ENCODE results near the gene RPH3AL. TPM values are rescaled to one million over a fixed set of nuclear protein-coding genes. Genes with fewer than 3 reads are reported as not detected.

RPH3AL gene
- total RNA-seq, 2 experiments from 2014 or later: 3.2 to 4.6 TPM

DNA sequence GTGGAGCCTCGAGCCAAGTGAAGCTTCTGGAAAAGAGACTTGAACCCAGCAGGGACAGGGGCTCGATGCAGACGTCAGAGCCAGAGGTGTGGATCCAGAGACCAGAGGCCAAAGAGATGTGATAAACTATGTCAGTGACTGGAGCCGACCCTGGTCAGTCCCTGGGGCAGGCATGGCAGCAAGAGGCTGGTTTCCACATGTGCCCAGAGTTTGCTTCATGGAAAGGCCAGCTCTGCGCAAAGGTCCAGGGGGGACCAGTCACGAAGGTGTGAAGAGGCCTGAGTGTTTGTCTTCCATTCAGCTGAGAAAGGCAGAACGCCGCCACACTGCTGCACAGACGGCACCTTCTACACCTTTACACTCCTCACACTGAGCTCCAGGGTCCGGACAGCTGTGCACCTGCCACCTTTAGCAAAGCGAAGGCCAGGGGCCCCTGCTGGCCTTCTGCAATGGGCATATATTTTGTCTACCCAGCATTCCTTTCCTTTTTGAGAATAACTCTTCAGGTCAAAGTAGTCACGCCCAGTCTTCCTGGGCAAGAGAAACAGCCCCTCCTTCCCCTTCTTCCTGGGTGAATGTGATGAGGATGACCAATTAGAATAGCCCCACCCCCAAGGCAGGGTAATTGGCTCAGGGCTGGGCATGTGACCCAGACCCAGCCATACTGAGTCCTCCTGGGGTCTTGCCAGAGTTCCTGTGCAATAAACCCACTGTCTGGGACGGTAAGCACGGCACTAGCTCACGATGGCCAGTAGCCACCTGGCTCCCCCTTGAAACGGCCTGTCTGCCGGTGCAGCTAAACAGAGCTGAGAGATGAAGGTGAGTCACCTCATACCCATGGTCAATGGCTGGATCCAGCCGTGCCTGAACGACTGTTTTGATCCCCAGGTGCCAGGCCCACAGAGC, 2.3 kb upstream of the RPH3AL start:
- DNase-seq: no peak
- Mint-ChIP-seq H3K4me3 (no peak overlapping the region), H3K27me3 (no peaks in the 10 kb centered on the region), H3K9me3 (peaks cover 19% of the 10 kb centered on the region), H3K4me1 (no peaks in the 10 kb centered on the region), H3K36me3 (ENCODE audit: low read depth) (peaks cover 4% of the 10 kb centered on the region), H3K27ac (no peak overlapping the region)
- CTCF ChIA-PET: no interaction called here
- POLR2A ChIA-PET: no interaction called here

DNA sequence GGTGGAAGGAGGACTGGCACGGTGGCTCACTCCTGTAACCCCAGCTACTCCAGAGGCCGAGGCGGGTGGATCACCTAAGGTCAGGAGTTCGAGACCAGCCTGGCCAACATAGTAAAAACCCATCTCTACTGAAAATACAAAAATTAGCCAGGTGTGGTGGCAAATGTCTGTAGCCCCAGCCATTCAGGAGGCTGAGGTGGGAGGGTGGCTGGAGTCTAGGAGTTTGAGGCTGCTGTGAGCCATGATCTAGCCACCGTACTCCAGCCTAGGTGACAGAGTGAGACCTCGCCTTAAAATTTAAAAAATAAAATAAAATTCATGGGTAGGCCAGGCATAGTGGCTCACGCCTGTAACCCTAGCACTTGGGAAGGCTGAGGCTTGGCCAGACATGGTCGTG, 1.2 kb upstream of the RPH3AL start:
- ChIA-PET POLR2A (no interaction called here), CTCF (no interaction called here)
- Mint-ChIP-seq H3K36me3 (ENCODE audit: low read depth) (peaks cover 4% of the 10 kb centered on the region), H3K4me1 (no peaks in the 10 kb centered on the region), H3K4me3 (no peak overlapping the region), H3K27me3 (no peaks in the 10 kb centered on the region), H3K9me3 (peaks cover 19% of the 10 kb centered on the region), H3K27ac (no peak overlapping the region)
- DNase-seq: no peak

DNA sequence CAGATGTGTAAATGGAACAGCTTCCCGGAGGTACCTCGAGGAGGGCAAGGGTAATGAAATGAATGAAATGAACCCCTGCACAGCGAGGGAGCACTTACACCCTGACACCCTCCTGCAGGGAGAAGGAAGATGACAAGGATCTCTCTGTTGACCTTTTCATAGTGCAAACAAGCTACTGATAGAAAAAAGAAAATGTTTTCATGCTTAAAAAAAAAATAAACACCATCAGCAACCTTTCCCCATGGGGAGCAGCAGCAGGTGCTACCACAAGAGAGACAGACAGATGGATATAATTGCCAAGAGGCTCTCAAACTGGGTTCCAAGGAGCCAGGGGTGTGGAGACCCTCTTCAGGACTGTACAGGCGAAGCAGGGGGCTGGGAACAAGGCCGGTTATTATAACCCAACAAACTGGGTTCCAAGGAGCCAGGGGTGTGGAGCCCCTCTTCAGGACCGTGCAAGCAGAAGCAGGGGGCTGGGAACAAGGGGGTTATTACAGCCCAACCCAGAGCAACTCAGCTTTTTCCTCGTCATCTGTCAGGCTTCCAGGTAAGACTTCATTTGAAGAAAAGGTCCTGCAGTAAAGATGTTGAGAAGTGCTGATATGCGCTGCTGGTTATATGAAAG, 718 bp upstream of the RPH3AL start:
- Mint-ChIP-seq H3K9me3 (peaks cover 19% of the 10 kb centered on the region), H3K36me3 (ENCODE audit: low read depth) (peaks cover 4% of the 10 kb centered on the region), H3K27ac (no peak overlapping the region), H3K4me3 (no peak overlapping the region), H3K27me3 (no peaks in the 10 kb centered on the region), H3K4me1 (no peaks in the 10 kb centered on the region)
- no peak for DNase-seq
- ChIA-PET POLR2A (no interaction called here), CTCF (no interaction called here)

DNA sequence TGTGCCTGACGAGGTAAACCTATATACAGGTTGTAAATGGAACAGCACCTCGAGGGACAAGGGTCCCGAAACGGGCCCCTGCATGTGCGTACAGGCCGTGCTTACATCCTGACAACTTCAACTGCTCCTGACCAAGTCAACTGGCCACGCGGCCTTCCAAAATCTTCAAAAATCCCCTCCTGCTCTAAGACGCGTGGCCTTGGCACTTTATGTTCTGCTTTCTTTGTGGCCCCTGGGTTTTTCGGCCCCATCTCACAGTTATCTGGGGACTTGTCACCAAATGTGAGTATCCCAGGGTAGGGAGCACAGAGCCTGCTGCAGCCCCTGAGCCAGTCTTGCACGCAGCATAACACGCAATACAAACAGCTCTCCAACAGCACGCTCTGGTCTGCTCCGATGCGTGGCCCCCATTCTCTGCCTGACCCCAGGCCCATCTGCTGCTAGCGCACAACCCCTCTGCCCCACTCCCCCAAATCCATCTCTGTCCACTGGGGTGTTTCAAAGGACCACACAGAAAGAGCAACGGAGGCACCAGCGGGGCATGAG, 659 bp downstream of the RPH3AL start:
- Mint-ChIP-seq H3K4me3 (no peak overlapping the region), H3K4me1 (no peaks in the 10 kb centered on the region), H3K9me3 (peaks cover 10% of the 10 kb centered on the region), H3K36me3 (ENCODE audit: low read depth) (peaks cover 4% of the 10 kb centered on the region), H3K27me3 (no peaks in the 10 kb centered on the region), H3K27ac (no peak overlapping the region)
- no peak for DNase-seq
- POLR2A ChIA-PET: no interaction called here
- CTCF ChIA-PET: no interaction called here

DNA sequence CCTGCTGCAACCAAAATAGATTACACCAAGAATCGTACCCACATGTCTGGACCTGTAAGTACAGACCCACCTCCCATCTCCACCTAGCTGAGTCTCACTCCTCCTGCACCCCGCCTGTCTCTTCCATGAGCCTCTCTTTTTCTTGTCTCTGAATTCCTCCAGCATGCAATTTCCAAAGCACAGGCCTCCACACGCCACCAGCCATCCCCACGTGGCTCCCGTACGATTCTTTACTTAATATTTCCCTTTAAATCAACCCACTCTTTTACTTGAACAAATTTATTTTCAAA, 1.2 kb downstream of the RPH3AL start:
- H3K4me1 Mint-ChIP-seq: no peaks in the 10 kb centered on the region
- H3K36me3 Mint-ChIP-seq (ENCODE audit: low read depth): peaks cover under 1% of the 10 kb centered on the region
- ChIA-PET POLR2A (no interaction called here), CTCF (no interaction called here)
- no peak overlapping the region for H3K4me3 Mint-ChIP-seq
- DNase-seq: no peak
- H3K27me3 Mint-ChIP-seq: no peaks in the 10 kb centered on the region
- peaks cover 4% of the 10 kb centered on the region for H3K9me3 Mint-ChIP-seq
- H3K27ac Mint-ChIP-seq: no peak overlapping the region

DNA sequence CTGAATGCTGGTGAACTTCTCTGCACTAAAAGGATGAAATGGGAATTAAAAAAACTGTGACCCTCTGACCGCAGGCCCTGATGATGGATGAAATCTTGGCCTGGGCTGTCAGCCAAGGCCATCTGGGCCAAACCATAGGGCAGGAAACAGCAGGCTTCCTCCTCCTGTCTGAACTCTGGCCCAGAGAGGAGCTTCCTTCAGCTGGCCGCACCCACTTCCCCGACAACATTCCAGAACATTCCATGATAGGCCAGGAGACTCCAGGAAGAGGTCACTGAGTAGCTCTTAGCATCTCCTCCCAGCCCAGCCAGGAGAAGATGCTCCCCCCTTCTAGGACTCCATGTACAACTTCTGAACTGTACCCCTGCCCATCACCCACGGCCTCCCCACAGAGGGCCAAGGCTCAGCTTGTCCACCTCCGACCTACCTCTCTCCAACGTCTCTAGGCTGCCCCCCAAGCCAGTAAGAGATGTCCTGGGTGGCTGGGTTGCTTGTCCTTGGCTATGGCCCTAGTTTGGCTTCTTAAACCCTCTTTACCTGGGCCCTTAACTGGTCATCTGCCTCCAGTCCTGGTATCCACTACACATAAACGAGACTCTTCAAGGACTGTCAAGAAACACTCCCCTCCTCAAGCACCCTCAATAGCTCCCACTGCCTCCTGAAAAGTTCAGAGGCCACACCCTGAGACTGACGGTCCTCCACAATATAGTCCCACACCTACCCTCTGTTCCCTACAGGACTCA, 1.7 kb downstream of the RPH3AL start:
- DNase-seq: no peak
- peaks cover 3% of the 10 kb centered on the region for H3K9me3 Mint-ChIP-seq
- CTCF ChIA-PET: no interaction called here

DNA sequence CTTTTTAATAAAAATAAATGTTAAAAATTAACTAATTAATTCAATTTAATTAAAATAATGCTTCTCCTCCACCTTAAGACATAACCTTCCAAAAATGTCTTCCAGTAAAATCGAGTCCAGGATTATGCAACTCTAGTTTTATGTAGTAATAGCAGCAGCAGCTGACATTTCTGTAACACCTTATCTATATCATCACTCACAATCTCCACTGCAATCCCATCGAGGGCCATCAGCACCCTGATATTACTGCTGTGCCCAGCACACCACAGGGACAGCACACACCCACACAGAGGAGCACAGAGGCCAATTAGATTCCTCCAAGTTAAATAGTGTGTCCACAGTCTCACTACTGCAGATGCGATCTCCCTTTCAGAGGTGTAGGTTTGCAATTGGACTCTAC, 2.9 kb downstream of the RPH3AL start:
- Mint-ChIP-seq H3K27me3 (no peaks in the 10 kb centered on the region), H3K27ac (no peak overlapping the region), H3K4me1 (no peaks in the 10 kb centered on the region), H3K36me3 (ENCODE audit: low read depth) (no peaks in the 10 kb centered on the region), H3K4me3 (no peak overlapping the region), H3K9me3 (no peaks in the 10 kb centered on the region)
- no peak for DNase-seq
- CTCF ChIA-PET: no interaction called here
- POLR2A ChIA-PET: no interaction called here

More for the DNA sequence above, 1.7 kb downstream of the RPH3AL start:
- POLR2A ChIA-PET: no interaction called here
- Mint-ChIP-seq H3K36me3 (ENCODE audit: low read depth) (no peaks in the 10 kb centered on the region), H3K27ac (no peak overlapping the region), H3K4me3 (no peak overlapping the region), H3K27me3 (no peaks in the 10 kb centered on the region), H3K4me1 (no peaks in the 10 kb centered on the region)

DNA sequence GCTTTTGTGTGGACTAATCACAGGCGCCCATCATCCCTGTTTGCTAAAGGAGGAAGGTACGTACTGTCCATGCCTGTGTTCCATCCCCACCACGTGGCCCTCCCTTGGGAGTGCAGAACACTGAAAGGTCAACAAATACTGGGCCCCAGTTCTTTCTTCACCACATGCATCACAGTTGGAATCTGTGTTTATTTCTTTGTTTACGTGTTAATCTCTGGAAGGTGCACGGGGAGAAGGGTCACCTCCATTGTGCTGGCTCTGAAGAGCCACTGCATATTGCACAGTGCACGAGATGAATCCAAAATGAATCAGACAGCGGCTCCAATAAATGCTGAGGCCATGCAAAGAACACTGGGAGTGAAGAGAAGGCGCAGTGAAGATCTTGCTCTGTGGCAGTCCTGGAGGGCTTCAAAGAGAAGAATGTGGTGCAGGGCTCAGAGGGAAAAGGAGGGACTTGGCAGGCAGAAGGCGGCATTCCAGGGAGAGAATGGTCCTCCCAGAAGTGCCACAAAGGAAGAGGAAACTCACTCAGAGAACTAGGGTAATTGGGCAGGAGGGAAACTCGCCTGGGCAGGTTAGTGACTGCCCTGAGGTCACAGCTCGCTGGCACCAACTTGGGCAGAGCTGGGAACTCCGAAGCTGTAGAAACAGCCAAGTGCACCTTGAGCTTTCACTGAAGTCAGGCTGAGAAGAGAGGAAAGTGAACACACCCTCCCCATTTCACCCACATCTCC, 3.7 kb downstream of the RPH3AL start:
- H3K9me3 Mint-ChIP-seq: peaks cover 8% of the 10 kb centered on the region
- ChIA-PET POLR2A (no interaction called here), CTCF (no interaction called here)
- no peak overlapping the region for H3K4me3 Mint-ChIP-seq
- H3K27ac Mint-ChIP-seq: no peak overlapping the region
- H3K4me1 Mint-ChIP-seq: no peaks in the 10 kb centered on the region
- DNase-seq: no peak
- H3K27me3 Mint-ChIP-seq: no peaks in the 10 kb centered on the region
- no peaks in the 10 kb centered on the region for H3K36me3 Mint-ChIP-seq (ENCODE audit: low read depth)

DNA sequence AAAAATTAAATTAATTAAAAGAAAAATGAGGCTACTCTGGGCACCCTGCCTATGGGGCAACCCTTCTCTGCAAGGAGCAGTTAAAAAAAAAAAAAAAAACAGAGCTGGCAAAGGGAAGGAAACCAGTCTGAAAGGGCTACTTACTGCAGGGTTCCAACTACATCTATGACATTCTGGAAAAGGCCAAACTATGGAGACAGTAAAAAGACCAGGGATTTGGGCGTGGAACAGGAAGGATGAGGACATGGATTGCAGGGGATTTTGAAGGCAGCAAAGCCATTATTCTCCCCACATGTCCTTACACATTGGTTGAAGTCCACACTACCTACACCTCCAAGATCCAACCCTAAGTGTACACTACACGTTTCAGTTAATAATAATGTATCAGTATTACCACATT, 4.6 kb downstream of the RPH3AL start:
- H3K27ac Mint-ChIP-seq: no peak overlapping the region
- ChIA-PET CTCF (interaction anchor here (0.6 kb wide), 1 partner anchor 598 kb away, joined by 3 read pairs; no protein-coding TSS in a partner anchor), POLR2A (no interaction called here)
- no peaks in the 10 kb centered on the region for H3K4me1 Mint-ChIP-seq
- H3K9me3 Mint-ChIP-seq: peaks cover 9% of the 10 kb centered on the region
- no peaks in the 10 kb centered on the region for H3K27me3 Mint-ChIP-seq
- H3K36me3 Mint-ChIP-seq (ENCODE audit: low read depth): no peaks in the 10 kb centered on the region
- no peak overlapping the region for H3K4me3 Mint-ChIP-seq
- no peak for DNase-seq

DNA sequence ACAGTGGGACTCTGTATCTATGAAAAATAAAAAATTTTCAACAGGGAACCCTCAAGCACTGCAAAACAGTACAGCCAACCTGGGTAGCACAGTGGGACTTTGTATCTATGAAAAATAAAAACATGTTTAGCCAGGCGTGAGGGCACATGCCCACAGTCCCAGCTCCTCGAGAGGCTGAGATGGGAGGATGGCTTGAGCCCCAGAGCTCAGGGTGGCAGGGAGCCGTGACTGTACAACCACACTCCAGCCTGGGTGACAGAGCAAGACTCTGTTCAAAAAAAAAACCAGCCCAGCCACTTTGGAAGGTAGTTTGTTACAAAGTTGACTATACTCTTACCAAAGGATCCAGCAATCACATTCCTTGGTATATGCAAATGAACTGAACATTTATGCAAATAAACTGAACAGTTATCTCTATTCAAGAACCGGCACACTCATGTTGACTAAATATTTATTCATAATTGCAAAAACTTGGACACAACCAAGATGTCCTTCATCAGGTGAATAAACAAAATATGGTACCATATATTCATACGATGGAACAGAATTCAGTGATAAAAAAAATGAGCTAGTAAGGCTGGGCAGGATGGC, 5.2 kb downstream of the RPH3AL start:
- ChIA-PET POLR2A (no interaction called here), CTCF (interaction anchor here (0.6 kb wide), 1 partner anchor 598 kb away, joined by 3 read pairs; no protein-coding TSS in a partner anchor)
- Mint-ChIP-seq H3K27me3 (no peaks in the 10 kb centered on the region), H3K27ac (no peak overlapping the region), H3K9me3 (peaks cover 9% of the 10 kb centered on the region), H3K4me3 (no peak overlapping the region), H3K36me3 (ENCODE audit: low read depth) (no peaks in the 10 kb centered on the region), H3K4me1 (no peaks in the 10 kb centered on the region)
- DNase-seq: no peak

DNA sequence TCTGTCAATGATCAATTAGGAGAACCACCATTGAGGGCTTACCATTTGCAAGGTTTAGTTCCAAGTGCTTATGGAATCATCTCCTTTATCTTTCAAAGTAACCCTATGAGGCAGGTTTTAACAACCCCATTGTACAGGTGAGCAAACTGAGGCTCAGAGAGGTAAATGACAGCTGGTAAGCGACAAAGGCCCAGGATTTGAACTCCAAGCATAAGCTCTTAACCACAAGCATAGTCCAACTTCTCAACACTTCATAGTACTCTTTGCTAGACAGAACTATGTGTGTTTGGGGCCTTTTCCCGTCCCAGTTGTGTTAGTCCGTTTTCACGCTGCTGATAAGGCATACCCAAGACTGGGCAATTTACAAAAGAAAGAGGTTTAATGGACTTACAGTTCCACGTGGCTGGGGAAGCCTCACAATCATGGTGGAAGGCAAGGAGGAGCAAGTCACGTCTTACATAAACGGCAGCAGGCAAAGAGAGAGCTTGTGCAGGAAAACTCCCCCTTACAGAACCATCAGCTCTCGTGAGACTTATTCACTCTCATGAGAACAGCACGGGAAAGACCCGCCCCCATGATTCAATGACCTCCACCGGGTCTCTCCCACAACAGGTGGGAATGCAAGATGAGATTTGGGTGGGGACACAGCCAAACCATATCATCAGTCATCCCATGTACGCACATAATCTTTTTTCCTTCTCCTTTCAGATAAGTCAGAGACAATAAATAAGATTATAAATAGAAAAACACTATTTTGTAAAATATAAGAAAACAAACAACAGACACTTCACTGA, 6.4 kb downstream of the RPH3AL start:
- Mint-ChIP-seq H3K9me3 (peaks cover 9% of the 10 kb centered on the region), H3K36me3 (ENCODE audit: low read depth) (no peaks in the 10 kb centered on the region), H3K27ac (no peak overlapping the region), H3K27me3 (no peaks in the 10 kb centered on the region), H3K4me3 (no peak overlapping the region), H3K4me1 (no peaks in the 10 kb centered on the region)
- ChIA-PET CTCF (no interaction called here), POLR2A (no interaction called here)
- DNase-seq: no peak

DNA sequence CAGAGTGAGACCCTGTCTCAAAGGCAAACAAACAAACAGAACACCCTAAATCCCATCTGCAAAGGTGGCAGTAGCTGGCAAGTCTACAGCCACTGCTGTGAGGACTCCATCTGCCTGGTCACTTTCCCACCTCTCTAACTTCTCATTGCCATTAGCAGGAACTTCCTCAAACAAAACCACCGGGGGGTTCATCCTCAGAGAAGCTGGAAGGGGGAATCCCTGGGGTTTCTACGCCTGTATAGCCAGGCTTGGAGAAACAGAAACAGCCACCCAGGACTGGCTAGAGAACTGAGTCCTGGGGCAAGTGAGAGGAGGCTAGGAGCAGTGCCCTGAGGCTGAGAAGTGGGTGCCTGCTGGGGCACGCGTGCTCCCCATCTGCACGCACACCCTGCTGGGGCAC, 7.3 kb downstream of the RPH3AL start:
- Mint-ChIP-seq H3K27ac (no peak overlapping the region), H3K4me1 (no peaks in the 10 kb centered on the region), H3K36me3 (ENCODE audit: low read depth) (no peaks in the 10 kb centered on the region), H3K9me3 (peaks cover 9% of the 10 kb centered on the region), H3K4me3 (no peak overlapping the region), H3K27me3 (no peaks in the 10 kb centered on the region)
- ChIA-PET POLR2A (no interaction called here), CTCF (no interaction called here)
- DNase-seq: no peak

Measured in activated CD4-positive, alpha-beta T cell treated with anti-CD3 and anti-CD28 coated beads, Interleukin-2, amount 10 ng/mL, durations not matched to agents 7 days and 5 days (primary cell).